Testis (tissue), 2 donors: Measurements from ENCODE around the gene MYL9.

Experiments used
- CTCF ChIP-seq, 3 experiments: fragments of 450-650 bp in 2 of 3; fragments of 200-600 bp in 1 of 3; sonication (generic) in 1 of 3; IDR thresholded peaks; one replicate each; pipeline ENCODE4 v1.5.1; 2016 to 2019; ENCODE audit warnings: antibody characterized with exemption in 3 of 3, mild to moderate bottlenecking in 2 of 3, moderate library complexity in 1 of 3
- POLR2A ChIP-seq: fragments of 450-650 bp; IDR thresholded peaks from one replicate; pipeline ENCODE4 v1.6.1; 2017; ENCODE audit warnings: antibody characterized with exemption, mild to moderate bottlenecking, moderate library complexity

GRCh38 chr20:36555248-36555647, 13.9 kb downstream of the MYL9 start:
- TF ChIP-seq CTCF (IDR thresholded peaks at IDR 0.05) = no peak
- no peak for TF ChIP-seq POLR2A
